Caco-2 (cell line): ENCODE measurements around the gene BLOC1S2. TPM values are rescaled to one million over a fixed set of nuclear protein-coding genes. Genes with fewer than 3 reads are reported as not detected.

Experiments used
- BruUV-seq: library from RNA; stranded (reverse); fragments of 400-500 nt; replicated peaks from 2 replicates; lab custom pipeline; 2021; lab: Mats Ljungman, UMichigan
- CTCF ChIA-PET: fragments of 300-600 bp; sonication (Branson Sonifier 250); formaldehyde crosslinking; loops from one replicate; lab custom pipeline; 2022; ENCODE audit warnings: antibody characterized with exemption; lab: Charles Lee
- POLR2A ChIA-PET: fragments of 300-600 bp; sonication (Branson Sonifier 250); formaldehyde crosslinking; loops from one replicate; lab custom pipeline; 2022; ENCODE audit warnings: antibody characterized with exemption; lab: Charles Lee
- DNase-seq, 2 experiments: peaks; one replicate each; pipeline versions ENCODE4 v3.0.0 to v3.0.0-alpha.2; 2020 to 2022
- H3K27me3 ChIP-seq: replicated peaks from 2 replicates; pipeline ENCODE4 v1.6.0; 2011; ENCODE audit warnings: low read length; ENCODE audit not compliant: control insufficient read depth, insufficient read depth
- H3K36me3 ChIP-seq: 2 replicates; pipeline ENCODE4 v1.5.1; 2011; ENCODE audit warnings: low read length; ENCODE audit not compliant: control insufficient read depth, insufficient read depth
- H3K4me1 ChIP-seq: fragments of 250-450 bp; sonication (Bioruptor Pico); 2 replicates; pipeline ENCODE4 v1.5.1; 2020; ENCODE audit warnings: mild to moderate bottlenecking
- H3K4me3 ChIP-seq: 2 replicates; pipeline ENCODE4 v1.5.1; 2011; ENCODE audit warnings: low read depth, mild to moderate bottlenecking, control low read depth, low read length
- H3K9me3 ChIP-seq: fragments of 250-450 bp; sonication (Bioruptor Pico); 2 replicates; pipeline ENCODE4 v1.5.1; 2020; ENCODE audit warnings: mild to moderate bottlenecking, moderate library complexity
- H3K27ac Mint-ChIP-seq: one replicate; pipeline ENCODE4 v1.8.0; 2022; ENCODE audit warnings: mixed read lengths; ENCODE audit not compliant: unreplicated experiment
- H3K27me3 Mint-ChIP-seq: one replicate; pipeline ENCODE4 v1.8.0; 2022; ENCODE audit warnings: mixed read lengths; ENCODE audit not compliant: insufficient read depth, unreplicated experiment
- H3K36me3 Mint-ChIP-seq: one replicate; pipeline ENCODE4 v1.8.0; 2022; ENCODE audit warnings: mild to moderate bottlenecking, mixed read lengths; ENCODE audit not compliant: insufficient read depth, unreplicated experiment
- H3K4me1 Mint-ChIP-seq: one replicate; pipeline ENCODE4 v1.8.0; 2022; ENCODE audit warnings: low read depth, mixed read lengths; ENCODE audit not compliant: unreplicated experiment
- H3K4me3 Mint-ChIP-seq: one replicate; pipeline ENCODE4 v1.8.0; 2022; ENCODE audit warnings: mild to moderate bottlenecking, moderate library complexity, mixed read lengths; ENCODE audit not compliant: unreplicated experiment
- H3K9me3 Mint-ChIP-seq: one replicate; pipeline ENCODE4 v1.8.0; 2022; ENCODE audit warnings: mixed read lengths; ENCODE audit not compliant: unreplicated experiment
- CTCF ChIP-seq, 2 experiments: fragments of 200-600 bp in 1 of 2; IDR thresholded peaks; 1 replicate in 1 of 2; 2 replicates in 1 of 2; pipeline versions ENCODE4 v1.5.1 to v1.8.0; 2011 to 2022; ENCODE audit warnings: antibody characterized with exemption in 1 of 2, control low read depth in 1 of 2, inconsistent platforms in 1 of 2, low read depth in 1 of 2, low read length in 1 of 2, mild to moderate bottlenecking in 1 of 2, moderate library complexity in 1 of 2; ENCODE audit not compliant: insufficient read depth in 1 of 2, severe bottlenecking in 1 of 2, unreplicated experiment in 1 of 2
- intact Hi-C: fragments of 100-400 bp; cut with micrococcal nuclease; formaldehyde crosslinking; loops from one replicate; pipeline ENCODE4 v1.10.0; 2022; ENCODE audit not compliant: unreplicated experiment
- total RNA-seq: library from RNA; stranded (reverse); gene quantifications from 2 replicates; pipeline ENCODE4 v1.2.3, GENCODE V29; 2022

BLOC1S2 gene
- total RNA-seq, 1 experiment from 2014 or later: 51.9 TPM

DNA sequence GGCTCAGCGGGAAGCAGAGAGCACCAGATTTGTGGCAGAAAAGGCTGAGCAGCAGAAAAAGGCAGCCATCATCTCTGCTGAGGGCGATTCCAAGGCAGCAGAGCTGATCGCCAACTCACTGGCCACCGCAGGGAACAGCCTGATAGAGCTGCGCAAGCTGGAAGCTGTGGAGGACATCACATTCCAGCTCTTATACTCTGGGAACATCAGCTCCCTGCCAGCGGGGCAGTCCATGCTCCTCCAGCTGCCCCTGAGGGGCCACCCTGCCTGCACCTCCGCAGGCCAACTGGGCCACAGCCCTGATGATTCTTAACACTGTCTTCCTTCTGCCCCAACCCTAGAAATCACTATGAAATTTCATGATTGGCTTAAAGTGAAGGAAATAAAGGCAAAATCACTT is 37.7 kb downstream of the BLOC1S2 start:
- no peaks in the 10 kb centered on the region for H3K27me3 ChIP-seq
- Mint-ChIP-seq H3K27ac (no peak overlapping the region), H3K9me3 (no peaks in the 10 kb centered on the region), H3K36me3 (peaks cover 45% of the 10 kb centered on the region), H3K27me3 (no peaks in the 10 kb centered on the region), H3K4me1 (peaks cover 7% of the 10 kb centered on the region), H3K4me3 (no peak overlapping the region)
- no peak overlapping the region for H3K4me3 ChIP-seq
- no TSS peak for BruUV-seq
- no peak for DNase-seq
- no peaks in the 10 kb centered on the region for H3K9me3 ChIP-seq
- H3K4me1 ChIP-seq: peaks cover 22% of the 10 kb centered on the region
- intact Hi-C loops: no loop called here
- CTCF ChIA-PET: no interaction called here
- POLR2A ChIA-PET: no interaction called here
- TF ChIP-seq CTCF (IDR thresholded peaks at IDR 0.05; ENCODE audit: insufficient read depth in 1 of 2, low read depth in 1 of 2, low read length in 1 of 2, severe bottlenecking in 1 of 2, unreplicated experiment in 1 of 2): no peak
- no peaks in the 10 kb centered on the region; the same call in 1 of the 2 replicates for H3K36me3 ChIP-seq

GRCh38 chr10:100245484-100246220 is 40.8 kb downstream of the BLOC1S2 start:
- Mint-ChIP-seq H3K27me3 (no peaks in the 10 kb centered on the region), H3K36me3 (peaks cover 48% of the 10 kb centered on the region), H3K4me3 (no peak overlapping the region), H3K9me3 (no peaks in the 10 kb centered on the region), H3K4me1 (peaks cover 7% of the 10 kb centered on the region), H3K27ac (peak overlapping the region; percentile 37)
- no peaks in the 10 kb centered on the region for H3K9me3 ChIP-seq
- H3K4me1 ChIP-seq: peaks cover 22% of the 10 kb centered on the region
- CTCF ChIA-PET: no interaction called here
- POLR2A ChIA-PET: no interaction called here
- TF ChIP-seq CTCF (IDR thresholded peaks at IDR 0.05; ENCODE audit: insufficient read depth in 1 of 2, low read depth in 1 of 2, low read length in 1 of 2, severe bottlenecking in 1 of 2, unreplicated experiment in 1 of 2): no peak
- intact Hi-C loops: no loop called here
- H3K4me3 ChIP-seq: no peak overlapping the region
- H3K36me3 ChIP-seq: no peaks in the 10 kb centered on the region; the same call in 1 of the 2 replicates
- no peak for DNase-seq
- no peaks in the 10 kb centered on the region for H3K27me3 ChIP-seq
- no TSS peak for BruUV-seq

DNA sequence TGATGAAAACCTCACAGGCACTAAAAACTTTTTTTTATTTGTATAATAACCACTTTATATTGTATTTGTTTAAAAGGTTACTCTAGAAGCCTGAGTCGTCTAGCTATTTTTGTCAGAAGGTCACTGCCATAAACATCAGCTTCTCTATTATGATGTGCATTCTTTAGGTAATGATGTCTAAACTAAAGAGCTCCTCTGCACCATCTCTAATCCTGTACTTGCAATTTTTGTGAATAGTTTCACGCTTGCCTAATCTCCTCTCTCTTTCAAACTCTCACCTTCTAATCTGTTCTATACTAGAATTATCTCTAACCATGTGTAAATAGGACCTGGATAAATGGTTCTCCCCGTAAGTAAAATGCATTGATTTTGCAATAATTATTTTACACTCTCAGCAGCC is 46.6 kb downstream of the BLOC1S2 start:
- ChIA-PET POLR2A (interaction anchor here (0.6 kb wide), 1 partner anchor 214 kb away, joined by 3 read pairs; no protein-coding TSS in a partner anchor), CTCF (no interaction called here)
- Histone ChIP-seq H3K4me1 (no peaks in the 10 kb centered on the region; the same call in 1 of the 2 replicates), H3K36me3 (no peaks in the 10 kb centered on the region), H3K4me3 (no peak overlapping the region), H3K9me3 (no peaks in the 10 kb centered on the region), H3K27me3 (no peaks in the 10 kb centered on the region)
- no peaks in the 10 kb centered on the region for H3K4me1 Mint-ChIP-seq
- H3K9me3 Mint-ChIP-seq: no peaks in the 10 kb centered on the region
- no peak overlapping the region for H3K27ac Mint-ChIP-seq
- intact Hi-C loops: no loop called here
- no peak for TF ChIP-seq CTCF (IDR thresholded peaks at IDR 0.05; ENCODE audit: insufficient read depth in 1 of 2, low read depth in 1 of 2, low read length in 1 of 2, severe bottlenecking in 1 of 2, unreplicated experiment in 1 of 2)
- H3K4me3 Mint-ChIP-seq: no peak overlapping the region
- no peak for DNase-seq
- no TSS peak for BruUV-seq
- peaks cover 58% of the 10 kb centered on the region for H3K36me3 Mint-ChIP-seq
- H3K27me3 Mint-ChIP-seq: no peaks in the 10 kb centered on the region
